GM23248 (cell line): ENCODE measurements around the gene CFAP61. TPM values are rescaled to one million over a fixed set of nuclear protein-coding genes. Genes with fewer than 3 reads are reported as not detected.

ENCODE experiments used
- DNase-seq: peaks from one replicate; pipeline ENCODE4 v3.0.0-alpha.2; 2015
- H2AFZ ChIP-seq: fragments of 200-600 bp; sonication (generic); 2 replicates; pipeline ENCODE4 v1.6.1; 2016; ENCODE audit warnings: antibody characterized with exemption
- H3F3A ChIP-seq: fragments of 200-600 bp; sonication (generic); 2 replicates; pipeline ENCODE4 v1.6.1; 2016; ENCODE audit warnings: mild to moderate bottlenecking, antibody characterized with exemption, mixed run types; ENCODE audit not compliant: insufficient read depth
- H3K27ac ChIP-seq: fragments of 200-600 bp; sonication (generic); 2 replicates; pipeline ENCODE4 v1.5.1; 2016; ENCODE audit warnings: mild to moderate bottlenecking
- H3K27me3 ChIP-seq: fragments of 200-600 bp; sonication (generic); replicated peaks from 2 replicates; pipeline ENCODE4 v1.6.1; 2016; ENCODE audit warnings: mild to moderate bottlenecking; ENCODE audit not compliant: insufficient read depth
- H3K36me3 ChIP-seq: fragments of 200-600 bp; sonication (generic); 2 replicates; pipeline ENCODE4 v1.6.1; 2016; ENCODE audit warnings: low read depth, mild to moderate bottlenecking
- H3K4me1 ChIP-seq: fragments of 200-600 bp; sonication (generic); 2 replicates; pipeline ENCODE4 v1.6.1; 2016; ENCODE audit warnings: mild to moderate bottlenecking; ENCODE audit not compliant: insufficient read depth
- H3K4me2 ChIP-seq: fragments of 200-600 bp; sonication (generic); one replicate; pipeline ENCODE4 v1.6.1; 2016; ENCODE audit warnings: mild to moderate bottlenecking; ENCODE audit not compliant: unreplicated experiment
- H3K4me3 ChIP-seq: fragments of 200-600 bp; sonication (generic); 2 replicates; pipeline ENCODE4 v1.5.1; 2016; ENCODE audit warnings: mild to moderate bottlenecking
- H3K79me2 ChIP-seq: fragments of 200-600 bp; sonication (generic); 2 replicates; pipeline ENCODE4 v1.6.1; 2016; ENCODE audit warnings: mild to moderate bottlenecking; ENCODE audit not compliant: insufficient read depth
- H3K9ac ChIP-seq: fragments of 200-600 bp; sonication (generic); 2 replicates; pipeline ENCODE4 v1.6.1; 2016; ENCODE audit warnings: mild to moderate bottlenecking
- H3K9me2 ChIP-seq: fragments of 200-600 bp; sonication (generic); 2 replicates; pipeline ENCODE4 v1.6.1; 2016; ENCODE audit warnings: mixed run types, mild to moderate bottlenecking, moderate library complexity; ENCODE audit not compliant: insufficient read depth
- H3K9me3 ChIP-seq: fragments of 200-600 bp; sonication (generic); one replicate; pipeline ENCODE4 v1.6.1; 2017; ENCODE audit warnings: low read depth
- H4K20me1 ChIP-seq: fragments of 200-600 bp; sonication (generic); 2 replicates; pipeline ENCODE4 v1.6.0; 2016; ENCODE audit not compliant: insufficient read depth
- EZH2 ChIP-seq: fragments of 200-600 bp; sonication (generic); IDR thresholded peaks from 2 replicates; pipeline ENCODE4 v1.6.1; 2018; ENCODE audit warnings: antibody characterized with exemption, mild to moderate bottlenecking; ENCODE audit not compliant: insufficient read depth, poor library complexity, severe bottlenecking
- EZH2phosphoT487 ChIP-seq: fragments of 200-600 bp; sonication (generic); IDR thresholded peaks from 2 replicates; pipeline ENCODE4 v1.6.1; 2018; ENCODE audit warnings: antibody characterized with exemption, moderate library complexity, mild to moderate bottlenecking, low read depth; ENCODE audit not compliant: insufficient read depth
- WGBS, 2 experiments: methylation state at CpG; one replicate each; pipeline ENCODE4 v1.1.6; 2015 to 2017; ENCODE audit warnings: low lambda C conversion rate in 2 of 2, low coverage in 1 of 2; ENCODE audit errors: missing lambda C conversion rate in 2 of 2; 5-methylcytosine and 5-hydroxymethylcytosine counted together
- in situ Hi-C: fragments of 300-500 bp; cut with MboI; formaldehyde crosslinking; loops from 2 replicates; pipeline ENCODE4 v1.15.0; 2020
- polyA plus RNA-seq: library from polyadenylated mRNA; unstranded; fragments of >200 nt; fragmentation: Nextera tagmentation; extraction: Ambion mirVana; gene quantifications from 2 replicates; pipeline ENCODE4 v1.2.1, GENCODE V29; 2016
- total RNA-seq: library from RNA; depleted of rRNA; stranded (reverse); fragments of >200 nt; shearing (Covaris generic); gene quantifications from 2 replicates; pipeline ENCODE4 v1.2.3, GENCODE V29; 2014

Gene CFAP61
- total and polyA plus RNA-seq, 2 experiments from 2014 or later = not detected

GRCh38 chr20:20253039-20253743 lies 200.9 kb downstream of the CFAP61 start:
- H3K4me3 ChIP-seq = no peak overlapping the region
- H3K9me2 ChIP-seq = no peaks in the 10 kb centered on the region

GRCh38 chr20:20253744-20254330 lies 201.5 kb downstream of the CFAP61 start:
- H3K9me3 ChIP-seq = no peaks in the 10 kb centered on the region

More at GRCh38 chr20:20253039-20253743, 200.9 kb downstream of the CFAP61 start:
- no peak for DNase-seq
- Histone ChIP-seq H3K4me2 (no peak overlapping the region), H3K36me3 (no peaks in the 10 kb centered on the region), H3K27me3 (no peaks in the 10 kb centered on the region), H2AFZ (no peak overlapping the region), H3K27ac (no peak overlapping the region), H3K4me1 (no peaks in the 10 kb centered on the region), H3K9ac (no peak overlapping the region), H4K20me1 (no peaks in the 10 kb centered on the region), H3F3A (no peaks in the 10 kb centered on the region), H3K9me3 (no peaks in the 10 kb centered on the region), H3K79me2 (no peaks in the 10 kb centered on the region)
- in situ Hi-C loops = no loop called here
- WGBS, 2 experiments = 38 to 52% methylated on average over 6 of the region's 6 CpGs
- TF ChIP-seq EZH2 (no peak), EZH2phosphoT487 (no peak)

DNA sequence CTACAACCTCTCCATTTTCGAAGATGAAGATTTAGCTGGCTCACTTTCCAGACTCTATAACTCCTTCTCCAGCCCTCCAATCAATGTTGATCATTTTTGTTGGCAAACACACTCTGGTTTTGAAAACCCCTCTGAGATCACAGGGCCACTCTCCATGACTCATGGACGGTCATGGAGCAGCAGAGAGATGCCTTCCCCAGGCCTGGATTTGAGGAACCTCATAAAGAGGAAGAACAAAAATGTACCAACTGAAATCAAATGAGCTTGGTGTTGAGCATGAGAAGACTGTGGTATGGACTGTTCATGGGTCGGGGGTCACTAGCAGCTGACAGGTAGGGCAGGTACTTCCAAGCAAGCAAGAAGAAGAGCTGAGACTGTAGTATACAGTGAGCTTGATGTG lies 202.8 kb downstream of the CFAP61 start:
- Histone ChIP-seq H3K4me3 (no peak overlapping the region), H3K9me2 (no peaks in the 10 kb centered on the region), H3K4me1 (no peaks in the 10 kb centered on the region), H3K9ac (no peak overlapping the region), H2AFZ (no peak overlapping the region), H3K36me3 (no peaks in the 10 kb centered on the region), H3K79me2 (no peaks in the 10 kb centered on the region), H3K4me2 (no peak overlapping the region), H4K20me1 (no peaks in the 10 kb centered on the region), H3K27ac (no peak overlapping the region), H3K27me3 (no peaks in the 10 kb centered on the region), H3K9me3 (no peaks in the 10 kb centered on the region), H3F3A (no peaks in the 10 kb centered on the region)
- 30 to 32% methylated on average over 3 of the region's 3 CpGs for WGBS, 2 experiments
- TF ChIP-seq EZH2 (no peak), EZH2phosphoT487 (no peak)
- in situ Hi-C loops = no loop called here
- no peak for DNase-seq

More at GRCh38 chr20:20253744-20254330, 201.5 kb downstream of the CFAP61 start:
- no peak for TF ChIP-seq EZH2phosphoT487
- TF ChIP-seq EZH2 = no peak
- Histone ChIP-seq H3K27ac (no peak overlapping the region), H4K20me1 (no peaks in the 10 kb centered on the region), H3K4me1 (no peaks in the 10 kb centered on the region), H3K9me2 (no peaks in the 10 kb centered on the region), H2AFZ (no peak overlapping the region), H3K9ac (no peak overlapping the region), H3K36me3 (no peaks in the 10 kb centered on the region), H3K4me3 (no peak overlapping the region), H3F3A (no peaks in the 10 kb centered on the region), H3K4me2 (no peak overlapping the region), H3K27me3 (no peaks in the 10 kb centered on the region), H3K79me2 (no peaks in the 10 kb centered on the region)
- in situ Hi-C loops = no loop called here
- no peak for DNase-seq
- WGBS, 2 experiments = 20 to 27% methylated on average over 6 of the region's 6 CpGs

DNA sequence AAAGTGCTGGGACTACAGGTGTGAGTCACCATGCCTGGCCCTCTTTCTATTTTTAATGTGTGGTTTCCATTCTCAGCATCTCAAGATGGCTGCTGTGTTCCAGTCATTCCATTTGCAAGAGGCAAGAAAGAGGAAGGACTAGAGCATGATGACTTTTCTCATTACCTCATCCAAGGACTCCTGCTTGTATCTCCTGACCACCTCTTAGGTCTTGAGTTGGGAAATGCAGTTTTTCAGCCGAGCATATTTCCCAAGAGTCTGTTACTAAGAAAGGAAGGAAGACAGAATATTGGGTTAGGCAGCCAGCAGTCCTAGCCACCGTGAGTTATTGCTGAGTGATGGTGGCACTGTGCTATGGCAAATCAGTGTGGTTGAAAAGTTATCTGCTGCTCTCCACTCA lies 207.2 kb downstream of the CFAP61 start:
- TF ChIP-seq EZH2phosphoT487 = no peak
- no peak for TF ChIP-seq EZH2

More for the DNA sequence above, 207.2 kb downstream of the CFAP61 start:
- Histone ChIP-seq H3K79me2 (no peaks in the 10 kb centered on the region), H3K4me2 (no peak overlapping the region), H3K36me3 (no peaks in the 10 kb centered on the region), H3K9me3 (no peaks in the 10 kb centered on the region), H3K4me3 (no peak overlapping the region), H3K27ac (no peak overlapping the region), H2AFZ (no peak overlapping the region), H3K4me1 (no peaks in the 10 kb centered on the region), H3F3A (no peaks in the 10 kb centered on the region), H3K9me2 (no peaks in the 10 kb centered on the region), H4K20me1 (no peaks in the 10 kb centered on the region), H3K27me3 (no peaks in the 10 kb centered on the region), H3K9ac (no peak overlapping the region)
- 39 to 45% methylated on average over 2 of the region's 2 CpGs for WGBS, 2 experiments
- in situ Hi-C loops = no loop called here
- peak; percentile 6 for DNase-seq
